ENCODE data around the gene SULT1C4.

DNA sequence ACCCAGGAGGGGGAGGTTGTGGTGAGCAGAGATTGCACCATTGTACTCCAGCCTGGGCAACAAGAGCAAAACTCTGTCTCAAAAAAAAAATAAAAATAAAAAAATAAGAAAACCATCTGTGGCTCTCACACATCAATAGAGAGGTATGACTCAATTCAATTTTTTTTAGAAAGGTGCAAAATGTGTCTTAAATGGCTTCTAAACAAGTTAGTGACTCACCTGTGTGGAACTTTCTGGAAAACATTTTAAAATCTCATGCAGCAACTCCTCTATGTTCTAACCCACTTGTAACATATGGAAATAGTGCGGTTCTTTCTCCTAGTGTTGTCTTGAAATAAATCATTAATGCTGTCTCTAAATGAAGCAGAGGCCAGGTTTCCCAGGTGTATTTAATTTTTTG lies 10.7 kb upstream of the SULT1C4 start:
- TF ChIP-seq, protein P1, sequence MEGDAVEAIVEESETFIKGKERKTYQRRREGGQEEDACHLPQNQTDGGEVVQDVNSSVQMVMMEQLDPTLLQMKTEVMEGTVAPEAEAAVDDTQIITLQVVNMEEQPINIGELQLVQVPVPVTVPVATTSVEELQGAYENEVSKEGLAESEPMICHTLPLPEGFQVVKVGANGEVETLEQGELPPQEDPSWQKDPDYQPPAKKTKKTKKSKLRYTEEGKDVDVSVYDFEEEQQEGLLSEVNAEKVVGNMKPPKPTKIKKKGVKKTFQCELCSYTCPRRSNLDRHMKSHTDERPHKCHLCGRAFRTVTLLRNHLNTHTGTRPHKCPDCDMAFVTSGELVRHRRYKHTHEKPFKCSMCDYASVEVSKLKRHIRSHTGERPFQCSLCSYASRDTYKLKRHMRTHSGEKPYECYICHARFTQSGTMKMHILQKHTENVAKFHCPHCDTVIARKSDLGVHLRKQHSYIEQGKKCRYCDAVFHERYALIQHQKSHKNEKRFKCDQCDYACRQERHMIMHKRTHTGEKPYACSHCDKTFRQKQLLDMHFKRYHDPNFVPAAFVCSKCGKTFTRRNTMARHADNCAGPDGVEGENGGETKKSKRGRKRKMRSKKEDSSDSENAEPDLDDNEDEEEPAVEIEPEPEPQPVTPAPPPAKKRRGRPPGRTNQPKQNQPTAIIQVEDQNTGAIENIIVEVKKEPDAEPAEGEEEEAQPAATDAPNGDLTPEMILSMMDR (IDR thresholded peaks at IDR 0.05) = no peak
- TF ChIP-seq TCF7L2 (IDR thresholded peaks at IDR 0.05; ENCODE audit: low read depth, low read length) = no peak

Data from Panc1 (cell line).